ENCODE results near the gene DRD3. TPM values are rescaled to one million over a fixed set of nuclear protein-coding genes. Genes with fewer than 3 reads are reported as not detected.

Gene DRD3
- total and polyA plus RNA-seq, 2 experiments from 2014 or later: not detected

- Histone ChIP-seq H3K9me3 (ENCODE audit: low read depth) (no peaks in the 10 kb centered on the region), H2AFZ (no peak overlapping the region), H3K27me3 (replicated peaks; ENCODE audit: insufficient read depth) (no peaks in the 10 kb centered on the region), H3K9ac (no peak overlapping the region), H3K4me1 (ENCODE audit: insufficient read depth) (no peaks in the 10 kb centered on the region), H3K4me2 (ENCODE audit: unreplicated experiment) (no peak overlapping the region), H3K36me3 (ENCODE audit: low read depth) (no peaks in the 10 kb centered on the region), H3K4me3 (no peak overlapping the region), H3K27ac (no peak overlapping the region), H4K20me1 (ENCODE audit: insufficient read depth) (no peaks in the 10 kb centered on the region), H3F3A (ENCODE audit: insufficient read depth) (no peaks in the 10 kb centered on the region), H3K9me2 (ENCODE audit: insufficient read depth) (no peaks in the 10 kb centered on the region), H3K79me2 (ENCODE audit: insufficient read depth) (no peaks in the 10 kb centered on the region)
- DNase-seq: no peak
- in situ Hi-C loops (cut with MboI): no loop called here
- TF ChIP-seq EZH2 (IDR thresholded peaks at IDR 0.05; ENCODE audit: insufficient read depth, poor library complexity, severe bottlenecking): no peak
- TF ChIP-seq EZH2phosphoT487 (IDR thresholded peaks at IDR 0.05; ENCODE audit: insufficient read depth, low read depth): no peak
- WGBS, 2 experiments (ENCODE audit: low coverage in 1 of 2, low lambda C conversion rate in 2 of 2, missing lambda C conversion rate in 2 of 2): 95 to 98% methylated on average over 3 of the region's 3 CpGs
These were observed 46.4 kb downstream of the DRD3 start for GRCh38 chr3:114132500-114132899.

- no peak for DNase-seq
- no peak for TF ChIP-seq EZH2 (IDR thresholded peaks at IDR 0.05; ENCODE audit: insufficient read depth, poor library complexity, severe bottlenecking)
- no peak for TF ChIP-seq EZH2phosphoT487 (IDR thresholded peaks at IDR 0.05; ENCODE audit: insufficient read depth, low read depth)
- Histone ChIP-seq H3K36me3 (ENCODE audit: low read depth) (no peaks in the 10 kb centered on the region), H3K4me1 (ENCODE audit: insufficient read depth) (no peaks in the 10 kb centered on the region), H3K4me3 (no peak overlapping the region), H3K9me3 (ENCODE audit: low read depth) (no peaks in the 10 kb centered on the region), H3K4me2 (ENCODE audit: unreplicated experiment) (no peak overlapping the region), H2AFZ (no peak overlapping the region), H3K9ac (no peak overlapping the region), H3K27ac (no peak overlapping the region), H3K9me2 (ENCODE audit: insufficient read depth) (no peaks in the 10 kb centered on the region), H3F3A (ENCODE audit: insufficient read depth) (no peaks in the 10 kb centered on the region), H4K20me1 (ENCODE audit: insufficient read depth) (no peaks in the 10 kb centered on the region), H3K79me2 (ENCODE audit: insufficient read depth) (no peaks in the 10 kb centered on the region), H3K27me3 (replicated peaks; ENCODE audit: insufficient read depth) (no peaks in the 10 kb centered on the region)
- WGBS, 2 experiments (ENCODE audit: low coverage in 1 of 2, low lambda C conversion rate in 2 of 2, missing lambda C conversion rate in 2 of 2): 85 to 86% methylated on average over 8 of the region's 8 CpGs
- in situ Hi-C loops (cut with MboI): no loop called here
These were observed 50.0 kb downstream of the DRD3 start for GRCh38 chr3:114128826-114129225.

GRCh38 chr3:114128231-114128630 is 50.6 kb downstream of the DRD3 start:
- no peaks in the 10 kb centered on the region for H4K20me1 ChIP-seq (ENCODE audit: insufficient read depth)
- H3K79me2 ChIP-seq (ENCODE audit: insufficient read depth): no peaks in the 10 kb centered on the region
- TF ChIP-seq EZH2 (IDR thresholded peaks at IDR 0.05; ENCODE audit: insufficient read depth, poor library complexity, severe bottlenecking) (no peak), EZH2phosphoT487 (IDR thresholded peaks at IDR 0.05; ENCODE audit: insufficient read depth, low read depth) (no peak)
- H3K27ac ChIP-seq: no peak overlapping the region
- H3K9me2 ChIP-seq (ENCODE audit: insufficient read depth): no peaks in the 10 kb centered on the region
- H3K9ac ChIP-seq: no peak overlapping the region
- H3K36me3 ChIP-seq (ENCODE audit: low read depth): no peaks in the 10 kb centered on the region
- no peak overlapping the region for H3K4me2 ChIP-seq (ENCODE audit: unreplicated experiment)
- peak; percentile 15 for DNase-seq
- in situ Hi-C loops (cut with MboI): no loop called here
- WGBS, 2 experiments (ENCODE audit: low coverage in 1 of 2, low lambda C conversion rate in 2 of 2, missing lambda C conversion rate in 2 of 2): 88 to 100% methylated on average over 1 of the region's 1 CpG
- no peaks in the 10 kb centered on the region for H3F3A ChIP-seq (ENCODE audit: insufficient read depth)
- no peak overlapping the region for H3K4me3 ChIP-seq
- H2AFZ ChIP-seq: no peak overlapping the region
- H3K4me1 ChIP-seq (ENCODE audit: insufficient read depth): no peaks in the 10 kb centered on the region
- H3K27me3 ChIP-seq (replicated peaks; ENCODE audit: insufficient read depth): no peaks in the 10 kb centered on the region
- no peaks in the 10 kb centered on the region for H3K9me3 ChIP-seq (ENCODE audit: low read depth)

- Histone ChIP-seq H3K9me3 (ENCODE audit: low read depth) (no peaks in the 10 kb centered on the region), H2AFZ (no peak overlapping the region), H3K36me3 (ENCODE audit: low read depth) (no peaks in the 10 kb centered on the region), H3F3A (ENCODE audit: insufficient read depth) (0 out of 2 replicates have a peak, but pooled peaks cover 5% of the 10 kb centered on the region), H3K4me3 (no peak overlapping the region), H3K27ac (no peak overlapping the region), H3K9me2 (ENCODE audit: insufficient read depth) (no peaks in the 10 kb centered on the region), H3K27me3 (replicated peaks; ENCODE audit: insufficient read depth) (no peaks in the 10 kb centered on the region), H3K4me1 (ENCODE audit: insufficient read depth) (peaks cover 3% of the 10 kb centered on the region; the same call in 1 of the 2 replicates), H3K79me2 (ENCODE audit: insufficient read depth) (no peaks in the 10 kb centered on the region), H3K9ac (no peak overlapping the region), H4K20me1 (ENCODE audit: insufficient read depth) (no peaks in the 10 kb centered on the region), H3K4me2 (ENCODE audit: unreplicated experiment) (no peak overlapping the region)
- in situ Hi-C loops (cut with MboI): no loop called here
- peak; percentile 23 for DNase-seq
- TF ChIP-seq EZH2phosphoT487 (IDR thresholded peaks at IDR 0.05; ENCODE audit: insufficient read depth, low read depth): no peak
- TF ChIP-seq EZH2 (IDR thresholded peaks at IDR 0.05; ENCODE audit: insufficient read depth, poor library complexity, severe bottlenecking): no peak
- WGBS, 2 experiments (ENCODE audit: low coverage in 1 of 2, low lambda C conversion rate in 2 of 2, missing lambda C conversion rate in 2 of 2): 77% methylated on average over 3 of the region's 3 CpGs
These were observed 51.3 kb downstream of the DRD3 start for GRCh38 chr3:114127517-114127916.

- 24 to 25% methylated on average over 1 of the region's 1 CpG for WGBS, 2 experiments (ENCODE audit: low coverage in 1 of 2, low lambda C conversion rate in 2 of 2, missing lambda C conversion rate in 2 of 2)
- no peak overlapping the region for H3K4me2 ChIP-seq (ENCODE audit: unreplicated experiment)
- TF ChIP-seq EZH2 (IDR thresholded peaks at IDR 0.05; ENCODE audit: insufficient read depth, poor library complexity, severe bottlenecking) (no peak), EZH2phosphoT487 (IDR thresholded peaks at IDR 0.05; ENCODE audit: insufficient read depth, low read depth) (no peak)
- H3K4me1 ChIP-seq (ENCODE audit: insufficient read depth): peaks cover 12% of the 10 kb centered on the region
- no peaks in the 10 kb centered on the region for H3K9me2 ChIP-seq (ENCODE audit: insufficient read depth)
- H3K9ac ChIP-seq: no peak overlapping the region
- H3K36me3 ChIP-seq (ENCODE audit: low read depth): no peaks in the 10 kb centered on the region
- H3K9me3 ChIP-seq (ENCODE audit: low read depth): no peaks in the 10 kb centered on the region
- H3F3A ChIP-seq (ENCODE audit: insufficient read depth): 0 out of 2 replicates have a peak, but pooled peaks cover 6% of the 10 kb centered on the region
- DNase-seq: no peak
- H3K27me3 ChIP-seq (replicated peaks; ENCODE audit: insufficient read depth): no peaks in the 10 kb centered on the region
- no peaks in the 10 kb centered on the region for H4K20me1 ChIP-seq (ENCODE audit: insufficient read depth)
- H3K27ac ChIP-seq: no peak overlapping the region
- H3K4me3 ChIP-seq: no peak overlapping the region
- H2AFZ ChIP-seq: no peak overlapping the region
- no peaks in the 10 kb centered on the region for H3K79me2 ChIP-seq (ENCODE audit: insufficient read depth)
- in situ Hi-C loops (cut with MboI): no loop called here
These were observed 52.4 kb downstream of the DRD3 start for GRCh38 chr3:114126461-114126860.

Data from GM23248 (cell line).